ENCODE results near the gene CBFA2T2.
A peak's percentile ranks its signal among the peaks of the same experiment; 100 is the strongest.
"Not testable (repeated sequence)": the region's sequence is repeated elsewhere in the genome, so short reads cannot be mapped to it uniquely, and the experiment has no call there.

CBFA2T2 gene

GRCh38 chr20:33472868-33473435, 16.9 kb upstream of the CBFA2T2 start:
- no peak for DNase-seq

GRCh38 chr20:33474097-33474873, 15.6 kb upstream of the CBFA2T2 start:
- DNase-seq = peak; percentile 45

- DNase-seq = peak; percentile 33
Observed at GRCh38 chr20:33474963-33475362, 14.9 kb upstream of the CBFA2T2 start.

- peak; percentile 82 for DNase-seq
Observed at GRCh38 chr20:33475381-33476152, 14.3 kb upstream of the CBFA2T2 start.

GRCh38 chr20:33477386-33478234, 12.3 kb upstream of the CBFA2T2 start:
- DNase-seq = peak; percentile 99

- DNase-seq = no peak
Observed at GRCh38 chr20:33480048-33480447, 9.8 kb upstream of the CBFA2T2 start.

- no peak for DNase-seq
Observed at GRCh38 chr20:33481431-33481941, 8.4 kb upstream of the CBFA2T2 start.

GRCh38 chr20:33482581-33482980, 7.3 kb upstream of the CBFA2T2 start:
- no peak for DNase-seq

GRCh38 chr20:33483186-33483585, 6.7 kb upstream of the CBFA2T2 start:
- not testable (repeated sequence) for DNase-seq

- no peak for DNase-seq
Observed at GRCh38 chr20:33488201-33488600, 1.7 kb upstream of the CBFA2T2 start.

- not testable (repeated sequence) for DNase-seq
Observed at GRCh38 chr20:33488661-33489494, 1.0 kb upstream of the CBFA2T2 start.

GRCh38 chr20:33489495-33490022, 337 bp upstream of the CBFA2T2 start:
- peak; percentile 99 for DNase-seq

GRCh38 chr20:33490934-33491656, 1.2 kb downstream of the CBFA2T2 start:
- no peak for DNase-seq

- no peak for DNase-seq
Observed at GRCh38 chr20:33493076-33493766, 3.3 kb downstream of the CBFA2T2 start.

- not testable (repeated sequence) for DNase-seq
Observed at GRCh38 chr20:33496776-33497175, 6.9 kb downstream of the CBFA2T2 start.

- no peak for DNase-seq
Observed at GRCh38 chr20:33499355-33499754, 9.5 kb downstream of the CBFA2T2 start.

- no peak for DNase-seq
Observed at GRCh38 chr20:33501000-33501399, 11.1 kb downstream of the CBFA2T2 start.

- no peak for DNase-seq
Observed at GRCh38 chr20:33503564-33503963, 13.7 kb downstream of the CBFA2T2 start.

- no peak for DNase-seq
Observed at GRCh38 chr20:33506576-33506975, 16.7 kb downstream of the CBFA2T2 start.

- no peak for DNase-seq
Observed at GRCh38 chr20:33507461-33507860, 17.6 kb downstream of the CBFA2T2 start.

Data from NCI-H345 (cell line).